Epidermal melanocyte (primary cell): ENCODE results near the gene PRSS1.
"Not testable (repeated sequence)": the region's sequence is repeated elsewhere in the genome, so short reads cannot be mapped to it uniquely, and the experiment has no call there.

ENCODE experiments used
- DNase-seq: peaks from one replicate; pipeline ENCODE4 v3.0.0; 2011; ENCODE audit warnings: low spot score; ENCODE audit not compliant: insufficient read length

Gene PRSS1

DNA sequence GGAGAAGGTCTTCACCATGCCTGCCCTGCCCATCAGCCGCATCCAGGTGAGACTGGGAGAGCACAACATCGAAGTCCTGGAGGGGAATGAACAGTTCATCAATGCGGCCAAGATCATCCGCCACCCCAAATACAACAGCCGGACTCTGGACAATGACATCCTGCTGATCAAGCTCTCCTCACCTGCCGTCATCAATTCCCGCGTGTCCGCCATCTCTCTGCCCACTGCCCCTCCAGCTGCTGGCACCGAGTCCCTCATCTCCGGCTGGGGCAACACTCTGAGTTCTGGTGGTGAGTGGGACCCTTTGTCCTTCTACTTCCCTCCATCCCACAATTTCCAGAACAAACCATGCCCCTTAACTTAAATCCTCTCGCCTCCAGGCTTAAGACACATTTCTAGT is 24.0 kb downstream of the PRSS1 start:
- no peak for DNase-seq

DNA sequence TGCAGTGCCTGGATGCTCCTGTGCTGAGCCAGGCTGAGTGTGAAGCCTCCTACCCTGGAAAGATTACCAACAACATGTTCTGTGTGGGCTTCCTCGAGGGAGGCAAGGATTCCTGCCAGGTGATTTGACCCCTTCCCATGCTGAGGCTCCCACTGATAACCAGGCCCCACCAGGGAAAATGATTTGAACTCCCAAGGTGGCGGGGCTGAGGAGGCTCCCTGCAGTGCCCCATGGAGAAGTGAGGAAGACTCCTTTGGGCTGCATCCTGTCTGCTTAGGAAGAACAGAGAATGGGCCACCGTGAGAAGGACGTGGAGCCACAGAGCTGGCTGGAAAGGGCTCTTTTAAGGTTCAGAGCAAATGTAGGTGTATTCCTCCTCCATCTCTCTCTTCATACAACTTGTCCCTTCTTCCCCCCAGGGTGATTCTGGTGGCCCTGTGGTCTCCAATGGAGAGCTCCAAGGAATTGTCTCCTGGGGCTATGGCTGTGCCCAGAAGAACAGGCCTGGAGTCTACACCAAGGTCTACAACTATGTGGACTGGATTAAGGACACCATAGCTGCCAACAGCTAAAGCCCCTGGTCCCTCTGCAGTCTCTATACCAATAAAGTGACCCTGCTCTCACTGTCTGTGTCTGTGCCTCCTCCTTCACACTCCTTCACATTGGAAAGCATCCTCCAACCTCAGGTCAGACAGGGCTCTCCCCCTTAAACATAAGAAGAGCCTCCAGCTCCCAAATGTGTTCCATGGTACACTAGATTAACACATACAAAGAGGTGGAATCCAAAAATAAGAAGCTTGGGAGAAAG is 24.9 kb downstream of the PRSS1 start:
- DNase-seq = no peak

DNA sequence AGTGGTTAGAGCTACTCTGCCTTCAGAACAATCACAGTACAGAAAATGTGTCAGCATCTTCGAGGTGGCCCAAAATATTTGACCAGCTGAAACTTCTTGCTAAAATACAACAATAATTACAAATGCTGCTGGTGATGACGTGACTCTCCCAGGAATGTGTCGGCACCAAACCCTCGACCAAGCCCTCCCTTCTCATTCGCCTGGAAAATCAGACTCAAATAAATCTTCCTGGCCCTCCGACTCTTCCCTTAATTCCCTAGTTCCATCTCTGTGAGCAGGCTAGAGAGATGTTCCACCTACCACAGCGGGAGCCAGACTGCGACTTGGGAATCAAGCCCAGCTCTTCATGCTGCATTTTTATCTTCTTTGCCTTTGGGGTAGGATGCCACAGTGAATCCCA is 25.6 kb downstream of the PRSS1 start:
- DNase-seq = no peak

DNA sequence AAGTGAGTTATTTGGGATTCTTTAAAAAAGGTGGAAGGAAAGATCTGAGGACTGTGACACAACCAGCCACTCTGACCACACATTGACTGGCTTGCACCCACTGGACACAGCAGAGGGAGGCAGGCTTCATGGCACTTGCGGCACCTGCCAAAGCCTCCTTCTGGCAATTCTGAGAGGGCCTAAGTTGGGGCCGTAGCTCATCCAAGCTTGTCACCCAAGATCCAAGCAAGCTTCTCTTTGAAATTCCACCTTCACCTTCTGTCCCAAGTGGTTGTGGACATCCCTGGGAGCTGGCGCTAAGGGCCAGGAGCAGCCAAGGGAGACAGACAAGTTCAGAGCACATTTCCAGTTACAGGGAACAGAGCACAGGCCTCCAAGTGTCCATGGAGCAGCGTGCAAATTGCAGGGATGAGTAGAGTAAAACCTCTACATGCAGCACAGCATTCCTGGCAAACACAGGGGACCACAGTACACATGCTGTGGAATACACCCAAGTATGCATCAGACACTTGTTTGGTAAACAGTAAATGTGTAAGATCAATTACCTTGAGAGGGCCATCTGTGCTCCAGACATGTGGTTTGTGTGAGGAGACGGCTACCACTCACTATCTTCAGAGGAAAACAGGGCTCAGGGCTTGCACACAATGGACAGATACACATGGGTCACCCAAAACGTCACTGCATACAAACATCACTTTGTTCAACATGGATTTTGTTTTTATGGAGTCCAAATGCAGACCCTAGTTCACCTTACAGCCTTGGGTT is 26.3 kb downstream of the PRSS1 start:
- DNase-seq = not testable (repeated sequence)

DNA sequence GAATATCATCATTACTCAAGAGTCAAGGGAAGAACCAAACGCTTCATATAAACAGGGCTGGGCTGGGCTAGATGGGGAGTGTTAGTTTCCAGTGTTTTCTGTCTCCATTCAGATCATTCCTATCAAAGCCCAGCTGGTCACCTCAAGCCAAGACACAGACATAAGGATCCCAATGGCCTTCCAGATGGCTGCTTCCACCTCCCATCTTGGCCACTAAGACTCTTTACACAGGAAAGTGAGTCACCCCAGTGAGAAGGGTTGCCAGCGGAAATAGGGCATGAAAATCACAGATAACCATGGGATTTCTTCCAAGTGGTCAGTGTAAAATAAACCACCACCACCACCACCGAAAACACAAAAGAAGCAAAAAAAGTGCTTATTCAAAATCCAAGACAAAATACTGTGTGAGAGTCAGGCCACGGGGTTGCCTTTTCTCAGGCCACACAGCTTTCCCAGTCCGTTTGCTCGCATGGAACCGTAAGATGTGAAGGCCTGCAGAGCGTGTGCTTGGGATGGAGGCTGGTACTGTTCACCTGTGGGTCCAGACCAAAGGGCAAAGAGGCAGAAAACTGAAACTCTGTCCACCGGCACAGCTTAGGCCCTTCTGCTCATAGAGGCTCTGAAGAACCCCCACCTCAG is 27.1 kb downstream of the PRSS1 start:
- no peak for DNase-seq

DNA sequence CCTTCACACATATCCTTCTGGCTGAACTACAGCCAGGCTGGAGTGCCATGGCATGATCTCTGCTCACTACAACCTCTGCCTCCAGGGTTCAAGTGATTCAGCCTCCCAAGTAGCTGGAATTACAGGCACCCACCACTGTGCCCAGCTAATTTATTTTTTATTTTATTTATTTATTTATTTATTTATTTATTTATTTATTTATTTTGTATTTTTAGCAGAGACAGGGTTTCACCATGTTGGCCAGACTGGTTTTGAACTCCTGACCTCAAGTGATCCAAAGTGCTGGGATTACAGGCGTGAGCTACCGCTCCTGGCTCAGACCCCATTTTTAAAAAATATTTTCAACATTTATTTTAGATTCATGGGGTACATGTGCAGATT is 27.6 kb downstream of the PRSS1 start:
- not testable (repeated sequence) for DNase-seq

DNA sequence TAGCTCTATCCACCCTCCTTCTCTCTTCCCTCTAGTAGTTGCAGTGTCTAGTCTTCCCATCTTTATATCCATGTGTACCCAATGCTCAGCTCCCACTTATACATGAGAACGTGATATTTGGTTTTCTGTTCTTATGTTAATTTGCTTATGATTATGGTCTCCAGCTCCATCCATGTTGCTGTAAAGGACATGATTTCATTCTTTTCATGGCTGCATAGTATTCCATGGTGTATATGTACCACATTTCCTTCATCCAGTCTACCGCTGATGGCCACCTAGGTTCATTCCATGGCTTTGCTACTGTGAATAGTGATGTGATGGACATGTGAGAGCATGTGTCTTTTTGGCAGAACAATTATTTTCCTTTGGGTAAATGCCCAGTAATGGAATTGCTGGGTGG is 28.0 kb downstream of the PRSS1 start:
- no peak for DNase-seq

DNA sequence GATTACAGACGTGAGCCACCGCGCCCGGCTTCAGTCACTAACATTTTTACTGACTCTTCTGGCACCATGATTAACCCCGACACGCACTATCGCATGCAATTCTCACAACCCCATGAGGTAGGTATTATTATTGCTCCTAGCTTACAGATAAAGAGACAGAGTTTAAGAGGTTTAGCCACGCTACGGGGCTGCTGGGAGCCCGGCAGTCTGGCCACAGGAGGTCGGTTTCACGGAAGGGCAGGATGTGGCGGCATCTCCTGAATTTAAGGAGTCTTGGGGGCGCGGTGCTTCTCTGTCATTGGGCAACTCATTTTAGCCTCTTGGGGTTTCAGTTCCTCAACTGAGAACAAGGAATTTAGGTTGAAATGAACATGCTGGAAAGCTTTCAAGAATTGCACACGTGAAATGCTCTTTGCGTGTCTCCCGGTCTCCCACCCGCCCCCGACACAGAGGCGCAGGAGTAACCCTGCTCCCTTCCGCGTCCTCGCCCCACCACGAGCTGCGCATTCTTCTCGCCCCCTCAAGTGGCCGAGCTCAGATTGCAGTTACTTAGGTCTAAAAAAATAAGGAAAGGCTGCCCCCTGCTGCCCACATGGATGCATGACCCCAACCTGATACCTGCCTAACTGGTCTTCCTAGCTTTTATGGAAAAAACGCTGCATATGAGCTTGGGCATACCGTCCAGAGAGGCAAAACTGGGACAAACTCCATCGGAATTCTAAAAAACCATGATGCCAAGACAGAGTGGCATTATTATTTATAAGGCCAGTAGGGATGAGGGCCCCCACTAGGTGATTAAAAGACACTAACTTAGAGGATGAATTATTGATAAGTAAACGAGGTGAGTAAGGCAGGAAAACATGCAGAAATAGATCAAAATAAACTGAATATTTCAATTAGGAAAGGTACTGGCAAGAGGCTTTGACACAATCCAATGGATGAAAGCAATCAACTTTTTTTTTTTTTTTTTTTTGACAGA is 33.9 kb downstream of the PRSS1 start:
- peak; percentile 71 for DNase-seq

DNA sequence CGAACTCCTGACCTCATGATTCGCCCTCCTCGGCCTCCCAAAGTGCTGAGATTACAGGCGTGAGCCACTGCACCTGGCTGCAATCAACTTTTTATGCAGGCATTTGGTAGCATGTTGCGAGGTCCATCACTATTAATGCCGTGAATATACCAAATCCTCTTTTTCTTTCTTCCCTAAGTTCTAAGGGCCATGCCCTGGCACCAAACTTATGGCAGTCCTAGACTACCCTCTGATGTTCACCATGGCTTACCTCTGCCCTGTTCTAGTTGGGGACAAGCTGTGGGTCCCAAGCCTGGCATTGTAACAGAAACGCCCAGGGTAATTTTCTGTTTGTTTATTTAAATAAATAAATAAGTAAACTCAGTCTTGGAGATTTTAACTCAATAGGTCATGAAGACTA is 34.8 kb downstream of the PRSS1 start:
- no peak for DNase-seq

DNA sequence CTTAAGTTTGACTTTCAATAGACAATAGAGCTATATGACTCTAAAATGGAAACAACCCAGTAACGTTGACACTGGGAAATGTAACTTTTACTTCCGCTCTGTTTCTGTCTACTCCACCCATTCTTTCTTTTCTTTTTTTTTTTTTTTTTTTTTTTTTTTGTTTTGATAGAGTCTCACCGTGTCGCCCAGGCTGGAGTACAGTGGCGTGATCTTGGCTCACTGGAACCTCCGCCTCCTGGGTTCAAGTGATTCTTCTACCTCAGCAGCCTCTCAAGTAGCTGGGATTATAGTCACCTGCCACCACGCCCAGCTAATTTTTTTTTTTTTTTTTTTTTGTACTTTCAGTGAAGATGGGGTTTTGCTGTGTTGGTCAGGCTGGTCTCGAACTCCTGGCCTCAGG is 35.4 kb downstream of the PRSS1 start:
- no peak for DNase-seq

DNA sequence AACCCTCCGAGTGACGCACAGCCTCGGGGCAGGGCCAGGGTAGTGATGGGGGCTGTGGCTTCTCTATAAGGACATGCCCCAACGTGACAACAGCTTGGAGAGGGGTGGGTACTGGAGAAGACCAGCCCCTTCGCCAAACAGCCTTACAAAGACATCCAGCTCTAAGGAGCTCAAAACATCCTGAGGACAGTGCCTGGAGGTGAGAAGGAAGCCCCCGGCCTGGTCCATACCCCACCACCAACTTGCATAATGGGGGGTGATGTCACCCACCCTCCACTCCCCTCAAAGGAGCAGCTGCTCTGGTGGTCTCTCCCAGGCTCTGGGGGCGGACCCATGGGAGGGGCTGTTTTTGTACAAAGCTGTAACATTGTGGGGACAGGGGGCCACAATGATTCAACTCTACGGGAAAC is 36.6 kb downstream of the PRSS1 start:
- DNase-seq = no peak

DNA sequence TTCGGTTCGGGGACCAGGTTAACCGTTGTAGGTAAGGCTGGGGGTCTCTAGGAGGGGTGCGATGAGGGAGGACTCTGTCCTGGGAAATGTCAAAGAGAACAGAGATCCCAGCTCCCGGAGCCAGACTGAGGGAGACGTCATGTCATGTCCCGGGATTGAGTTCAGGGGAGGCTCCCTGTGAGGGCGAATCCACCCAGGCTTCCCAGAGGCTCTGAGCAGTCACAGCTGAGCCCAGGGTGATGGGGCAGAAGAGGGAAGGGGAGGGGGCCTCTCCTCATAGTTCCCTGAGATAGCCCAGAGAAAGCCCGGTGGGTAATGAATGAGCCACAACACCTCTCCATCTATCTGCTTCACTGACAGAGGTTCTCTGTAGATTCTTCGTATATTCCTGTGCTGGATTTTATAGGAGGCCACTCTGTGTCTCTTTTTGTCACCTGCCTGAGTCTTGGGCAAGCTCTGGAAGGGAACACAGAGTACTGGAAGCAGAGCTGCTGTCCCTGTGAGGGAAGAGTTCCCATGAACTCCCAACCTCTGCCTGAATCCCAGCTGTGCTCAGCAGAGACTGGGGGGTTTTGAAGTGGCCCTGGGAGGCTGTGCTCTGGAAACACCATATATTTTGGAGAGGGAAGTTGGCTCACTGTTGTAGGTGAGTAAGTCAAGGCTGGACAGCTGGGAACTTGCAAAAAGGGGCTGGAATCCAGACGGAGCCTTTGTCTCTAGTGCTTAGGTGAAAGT is 37.9 kb downstream of the PRSS1 start:
- no peak for DNase-seq

DNA sequence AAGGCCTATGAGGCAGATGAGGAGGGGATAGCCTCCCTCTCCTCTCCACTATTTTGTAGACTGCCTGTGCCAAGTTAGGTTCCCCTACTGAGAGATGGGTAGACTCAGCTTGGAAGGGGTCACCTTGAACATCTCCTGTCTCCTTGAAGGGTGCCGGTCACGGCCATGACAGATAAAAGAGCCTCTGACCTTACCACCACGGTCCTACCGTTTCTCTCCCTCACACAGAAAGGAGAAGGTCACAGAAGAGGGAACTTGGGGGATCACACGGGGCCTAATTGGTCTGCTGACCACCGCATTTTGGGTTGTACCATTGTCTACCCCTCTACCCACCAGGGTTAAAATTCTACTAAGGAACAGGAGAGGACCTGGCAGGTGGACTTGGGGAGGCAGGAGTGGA is 38.5 kb downstream of the PRSS1 start:
- no peak for DNase-seq

DNA sequence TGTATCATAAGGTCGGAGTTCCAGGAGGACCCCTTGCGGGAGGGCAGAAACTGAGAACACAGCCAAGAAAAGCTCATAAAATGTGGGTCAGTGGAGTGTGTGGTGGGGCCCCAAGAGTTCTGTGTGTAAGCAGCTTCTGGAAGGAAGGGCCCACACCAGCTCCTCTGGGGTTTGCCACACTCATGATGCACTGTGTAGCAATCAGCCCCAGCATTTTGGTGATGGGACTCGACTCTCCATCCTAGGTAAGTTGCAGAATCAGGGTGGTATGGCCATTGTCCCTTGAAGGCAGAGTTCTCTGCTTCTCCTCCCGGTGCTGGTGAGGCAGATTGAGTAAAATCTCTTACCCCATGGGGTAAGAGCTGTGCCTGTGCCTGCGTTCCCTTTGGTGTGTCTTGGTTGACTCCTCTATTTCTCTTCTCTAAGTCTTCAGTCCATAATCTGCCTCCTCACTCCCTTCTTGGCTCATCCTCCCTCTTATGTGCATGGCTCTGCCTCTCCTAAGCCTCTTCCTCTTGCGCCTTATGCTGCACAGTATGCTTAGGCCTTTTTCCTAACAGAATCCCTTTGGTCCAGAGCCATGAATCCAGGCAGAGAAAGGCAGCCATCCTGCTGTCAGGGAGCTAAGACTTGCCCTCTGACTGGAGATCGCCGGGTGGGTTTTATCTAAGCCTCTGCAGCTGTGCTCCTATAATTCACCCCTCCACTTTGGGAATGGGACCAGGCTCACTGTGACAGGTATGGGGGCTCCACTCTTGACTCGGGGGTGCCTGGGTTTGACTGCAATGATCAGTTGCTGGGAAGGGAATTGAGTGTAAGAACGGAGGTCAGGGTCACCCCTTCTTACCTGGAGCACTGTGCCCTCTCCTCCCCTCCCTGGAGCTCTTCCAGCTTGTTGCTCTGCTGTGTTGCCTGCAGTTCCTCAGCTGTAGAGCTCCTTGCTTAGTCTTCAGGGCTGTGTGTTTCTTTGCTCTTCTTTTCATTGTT is 39.3 kb downstream of the PRSS1 start:
- DNase-seq = no peak

DNA sequence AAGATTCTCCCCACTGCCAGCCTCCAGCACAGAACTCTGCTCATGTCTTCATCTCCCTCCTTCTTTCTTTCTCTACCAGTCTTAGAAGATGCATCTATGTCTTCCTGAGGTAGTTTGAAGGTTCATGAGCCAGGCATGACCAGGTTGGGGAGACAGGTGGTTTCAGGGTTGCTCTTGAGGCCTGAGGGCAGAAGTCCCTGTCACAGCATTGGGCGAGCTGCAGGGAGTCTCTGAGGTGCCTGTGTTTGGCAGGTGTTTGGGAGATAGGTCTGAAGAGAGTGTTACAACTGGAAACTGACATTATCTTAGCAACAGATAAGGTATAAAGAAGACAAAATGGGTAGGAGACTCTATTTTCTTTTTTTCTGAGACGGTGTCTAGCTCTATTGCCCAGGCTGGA is 40.2 kb downstream of the PRSS1 start:
- no peak for DNase-seq

DNA sequence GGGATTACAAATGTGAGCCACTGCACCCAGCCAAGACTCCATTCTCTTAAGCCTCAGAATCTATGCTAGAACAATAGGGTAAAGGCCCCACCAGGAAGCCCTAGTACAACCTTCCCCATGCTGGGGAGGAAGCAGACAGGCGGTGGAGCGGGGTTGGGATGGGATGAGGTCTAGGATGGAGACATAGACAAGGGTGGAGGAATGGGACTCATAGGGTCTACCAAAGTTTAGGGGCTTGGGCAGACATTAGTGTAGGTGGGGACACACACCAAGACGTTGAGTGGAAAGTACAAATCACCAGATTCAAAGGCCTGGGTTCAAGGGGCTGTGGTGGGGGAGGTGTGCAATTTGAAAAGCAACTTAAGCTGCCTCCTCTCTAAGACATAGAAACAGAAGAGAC is 40.8 kb downstream of the PRSS1 start:
- no peak for DNase-seq

DNA sequence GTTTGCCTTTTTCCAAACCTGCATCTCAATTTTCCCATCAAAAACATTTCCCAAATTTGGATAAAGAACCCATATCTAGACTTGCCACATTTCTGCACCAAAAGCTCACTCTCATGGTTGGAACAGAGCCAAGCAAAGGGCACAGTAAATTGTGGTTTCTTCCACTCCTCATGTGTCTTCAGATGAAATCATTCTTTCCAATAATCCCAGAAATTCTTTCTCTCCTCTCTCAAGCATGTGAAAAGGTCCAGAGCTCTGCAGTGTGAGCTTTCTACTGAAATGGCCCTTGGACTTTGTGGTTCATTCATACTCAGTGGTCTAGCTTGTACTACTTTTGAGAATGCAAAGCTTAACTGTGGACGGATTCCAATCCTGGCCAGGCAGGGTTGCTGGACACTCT is 41.3 kb downstream of the PRSS1 start:
- no peak for DNase-seq

DNA sequence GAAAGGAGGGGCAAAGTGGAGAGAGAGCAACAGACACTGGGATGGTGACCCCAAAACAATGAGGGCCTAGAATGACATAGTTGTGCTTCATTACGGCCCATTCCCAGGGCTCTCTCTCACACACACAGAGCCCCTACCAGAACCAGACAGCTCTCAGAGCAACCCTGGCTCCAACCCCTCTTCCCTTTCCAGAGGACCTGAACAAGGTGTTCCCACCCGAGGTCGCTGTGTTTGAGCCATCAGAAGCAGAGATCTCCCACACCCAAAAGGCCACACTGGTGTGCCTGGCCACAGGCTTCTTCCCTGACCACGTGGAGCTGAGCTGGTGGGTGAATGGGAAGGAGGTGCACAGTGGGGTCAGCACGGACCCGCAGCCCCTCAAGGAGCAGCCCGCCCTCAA is 42.2 kb downstream of the PRSS1 start:
- DNase-seq = no peak

DNA sequence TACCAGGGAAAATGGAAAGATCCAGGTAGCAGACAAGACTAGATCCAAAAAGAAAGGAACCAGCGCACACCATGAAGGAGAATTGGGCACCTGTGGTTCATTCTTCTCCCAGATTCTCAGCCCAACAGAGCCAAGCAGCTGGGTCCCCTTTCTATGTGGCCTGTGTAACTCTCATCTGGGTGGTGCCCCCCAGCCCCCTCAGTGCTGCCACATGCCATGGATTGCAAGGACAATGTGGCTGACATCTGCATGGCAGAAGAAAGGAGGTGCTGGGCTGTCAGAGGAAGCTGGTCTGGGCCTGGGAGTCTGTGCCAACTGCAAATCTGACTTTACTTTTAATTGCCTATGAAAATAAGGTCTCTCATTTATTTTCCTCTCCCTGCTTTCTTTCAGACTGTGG is 42.9 kb downstream of the PRSS1 start:
- DNase-seq = no peak
